Measurements from ENCODE around the gene MEX3C.

DNA sequence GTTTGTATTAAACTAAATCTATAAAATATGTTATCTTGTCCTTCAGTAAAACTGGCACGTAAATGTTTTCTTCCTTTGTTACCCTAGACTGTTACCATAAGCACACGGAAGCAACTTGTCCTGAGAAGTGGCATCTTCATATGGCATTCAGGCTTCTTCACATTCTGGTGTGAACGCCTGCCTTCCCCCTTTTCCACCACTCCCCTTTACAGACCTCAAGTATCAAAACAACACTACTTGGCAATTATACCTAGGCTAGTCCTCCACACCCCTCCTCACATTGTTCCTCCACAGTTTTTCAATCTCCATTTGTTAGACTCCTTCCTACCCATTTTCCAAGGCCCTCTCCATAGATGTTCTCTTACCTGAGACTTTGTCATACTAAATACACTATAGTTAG, 2.9 kb downstream of the MEX3C start:
- TF ChIP-seq, protein P1, sequence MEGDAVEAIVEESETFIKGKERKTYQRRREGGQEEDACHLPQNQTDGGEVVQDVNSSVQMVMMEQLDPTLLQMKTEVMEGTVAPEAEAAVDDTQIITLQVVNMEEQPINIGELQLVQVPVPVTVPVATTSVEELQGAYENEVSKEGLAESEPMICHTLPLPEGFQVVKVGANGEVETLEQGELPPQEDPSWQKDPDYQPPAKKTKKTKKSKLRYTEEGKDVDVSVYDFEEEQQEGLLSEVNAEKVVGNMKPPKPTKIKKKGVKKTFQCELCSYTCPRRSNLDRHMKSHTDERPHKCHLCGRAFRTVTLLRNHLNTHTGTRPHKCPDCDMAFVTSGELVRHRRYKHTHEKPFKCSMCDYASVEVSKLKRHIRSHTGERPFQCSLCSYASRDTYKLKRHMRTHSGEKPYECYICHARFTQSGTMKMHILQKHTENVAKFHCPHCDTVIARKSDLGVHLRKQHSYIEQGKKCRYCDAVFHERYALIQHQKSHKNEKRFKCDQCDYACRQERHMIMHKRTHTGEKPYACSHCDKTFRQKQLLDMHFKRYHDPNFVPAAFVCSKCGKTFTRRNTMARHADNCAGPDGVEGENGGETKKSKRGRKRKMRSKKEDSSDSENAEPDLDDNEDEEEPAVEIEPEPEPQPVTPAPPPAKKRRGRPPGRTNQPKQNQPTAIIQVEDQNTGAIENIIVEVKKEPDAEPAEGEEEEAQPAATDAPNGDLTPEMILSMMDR (IDR thresholded peaks at IDR 0.05), result no peak
- no peak for TF ChIP-seq EZH2 (IDR thresholded peaks at IDR 0.05; ENCODE audit: borderline replicate concordance, insufficient read depth, low read depth, low read length, poor library complexity, severe bottlenecking)
